IPS-15b (cell line): ENCODE measurements around the gene PPIE.

Experiments
- H3K27me3 ChIP-seq: one replicate; pipeline ENCODE4 v1.6.1; 2013; ENCODE audit warnings: low read length; ENCODE audit not compliant: control insufficient read depth, insufficient read depth
- H3K36me3 ChIP-seq: one replicate; pipeline ENCODE4 v1.6.1; 2013; ENCODE audit warnings: low read length; ENCODE audit not compliant: control insufficient read depth, insufficient read depth
- H3K4me1 ChIP-seq: one replicate; pipeline ENCODE4 v1.6.1; 2013; ENCODE audit warnings: mild to moderate bottlenecking, low read length; ENCODE audit not compliant: control insufficient read depth, insufficient read depth
- H3K4me3 ChIP-seq: one replicate; pipeline ENCODE4 v1.5.1; 2013; ENCODE audit warnings: low read depth, low read length
- H3K9ac ChIP-seq: one replicate; pipeline ENCODE4 v1.6.1; 2013; ENCODE audit warnings: low read depth, mild to moderate bottlenecking, low read length
- H3K9me3 ChIP-seq: one replicate; pipeline ENCODE4 v1.6.1; 2013; ENCODE audit warnings: mild to moderate bottlenecking, low read length; ENCODE audit not compliant: control insufficient read depth, insufficient read depth

PPIE gene

GRCh38 chr1:39753132-39754025, 14.7 kb downstream of the PPIE start:
- H3K27me3 ChIP-seq, result no peaks in the 10 kb centered on the region
- no peaks in the 10 kb centered on the region for H3K9me3 ChIP-seq
- H3K9ac ChIP-seq, result no peak overlapping the region
- H3K36me3 ChIP-seq, result peaks cover 13% of the 10 kb centered on the region
- no peak overlapping the region for H3K4me3 ChIP-seq
- no peaks in the 10 kb centered on the region for H3K4me1 ChIP-seq

DNA sequence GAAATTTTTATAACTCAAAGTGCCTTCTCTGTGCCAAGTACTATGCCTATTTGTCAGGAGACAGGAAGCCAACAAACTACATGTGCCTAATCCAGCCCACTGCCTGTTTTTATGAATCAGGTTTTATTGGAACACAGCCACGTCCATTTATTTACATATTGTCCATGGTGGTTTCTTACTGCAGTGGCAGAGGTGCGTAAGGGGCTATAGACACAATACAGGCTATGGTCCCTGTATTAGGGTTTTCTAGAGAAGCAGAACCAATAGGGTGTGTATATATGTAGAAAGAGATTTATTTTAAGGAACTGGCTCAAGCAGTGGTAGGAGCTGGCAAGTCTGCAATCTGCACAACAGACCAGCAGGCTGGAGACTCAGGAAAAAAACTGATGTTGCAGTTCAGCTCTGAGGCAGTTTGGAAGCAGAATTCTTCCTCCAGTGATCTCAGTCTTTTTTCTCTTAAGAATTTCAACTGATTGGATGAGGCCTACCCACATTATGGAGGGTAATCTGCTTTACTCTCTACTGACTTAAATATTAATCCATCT, 15.4 kb downstream of the PPIE start:
- H3K4me3 ChIP-seq, result no peak overlapping the region
- H3K9ac ChIP-seq, result no peak overlapping the region
- H3K9me3 ChIP-seq, result no peaks in the 10 kb centered on the region
- peaks cover 13% of the 10 kb centered on the region for H3K36me3 ChIP-seq
- H3K4me1 ChIP-seq, result no peaks in the 10 kb centered on the region
- no peaks in the 10 kb centered on the region for H3K27me3 ChIP-seq

DNA sequence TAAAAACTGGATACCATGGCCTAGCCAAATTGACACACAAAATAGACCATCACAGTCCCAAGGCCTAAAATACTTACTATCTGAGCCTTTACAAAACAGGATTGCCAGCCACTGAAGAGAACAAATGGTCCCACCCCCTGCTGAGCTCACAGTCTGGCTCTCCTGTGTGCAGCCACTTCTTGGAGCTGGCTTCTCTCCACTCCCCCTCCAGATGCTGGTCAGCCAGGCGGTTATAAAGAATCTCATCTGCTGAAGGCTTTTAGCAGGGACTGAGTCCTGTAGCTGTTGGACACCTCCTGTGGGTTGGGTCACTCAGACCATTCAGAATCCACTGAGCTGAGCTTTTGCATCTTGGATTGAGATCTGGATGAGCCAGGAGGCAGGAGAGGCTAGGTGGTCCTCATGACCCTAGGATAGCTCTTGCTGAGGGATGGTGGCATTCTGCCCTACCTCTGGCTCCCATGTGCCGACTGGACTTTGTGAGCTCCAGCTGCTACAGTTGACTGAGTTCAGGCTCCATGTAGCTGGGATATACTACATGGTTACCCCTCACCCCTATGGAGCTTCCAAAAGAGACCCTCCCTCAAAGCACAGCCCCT, 16.3 kb downstream of the PPIE start:
- no peaks in the 10 kb centered on the region for H3K27me3 ChIP-seq

DNA sequence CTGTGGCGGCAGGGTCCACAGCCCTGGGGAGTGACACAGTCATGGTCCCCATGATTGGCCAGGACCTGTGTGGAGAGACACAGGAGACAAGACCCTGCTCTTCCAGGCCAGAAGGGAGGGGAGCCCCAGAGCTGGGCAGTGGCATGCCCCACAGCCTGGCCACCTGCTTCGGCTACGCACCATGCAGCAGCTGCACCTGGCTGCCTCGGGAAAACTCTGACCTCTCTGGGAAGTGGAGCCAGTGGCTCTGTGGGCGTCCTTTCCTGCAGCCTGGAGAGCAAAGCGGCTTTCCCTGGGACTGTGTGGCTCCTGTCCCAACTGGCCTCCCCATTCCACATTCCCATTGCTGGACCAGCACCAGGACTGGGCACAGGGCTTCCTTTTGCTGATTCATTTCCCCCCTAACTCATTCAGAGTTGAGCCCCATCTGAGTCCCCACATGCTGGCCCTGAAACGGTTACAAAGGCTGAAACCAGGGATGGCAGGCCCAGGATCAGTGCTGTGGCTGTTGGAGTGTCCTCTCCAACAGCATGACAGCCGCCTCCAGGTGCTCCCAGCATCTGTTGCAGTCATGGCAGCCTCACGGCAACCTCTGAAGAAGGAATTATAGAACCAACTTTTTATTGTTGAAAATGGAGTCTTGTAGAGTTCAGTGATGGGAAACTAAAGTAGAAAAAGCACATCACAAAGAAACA, 17.4 kb downstream of the PPIE start:
- no peaks in the 10 kb centered on the region for H3K9me3 ChIP-seq
- no peak overlapping the region for H3K4me3 ChIP-seq
- H3K4me1 ChIP-seq, result no peaks in the 10 kb centered on the region
- no peaks in the 10 kb centered on the region for H3K27me3 ChIP-seq
- peaks cover 10% of the 10 kb centered on the region for H3K36me3 ChIP-seq
- no peak overlapping the region for H3K9ac ChIP-seq

More for the DNA sequence above, 16.3 kb downstream of the PPIE start:
- H3K9ac ChIP-seq, result no peak overlapping the region
- no peaks in the 10 kb centered on the region for H3K4me1 ChIP-seq
- peaks cover 13% of the 10 kb centered on the region for H3K36me3 ChIP-seq
- H3K9me3 ChIP-seq, result no peaks in the 10 kb centered on the region
- no peak overlapping the region for H3K4me3 ChIP-seq

DNA sequence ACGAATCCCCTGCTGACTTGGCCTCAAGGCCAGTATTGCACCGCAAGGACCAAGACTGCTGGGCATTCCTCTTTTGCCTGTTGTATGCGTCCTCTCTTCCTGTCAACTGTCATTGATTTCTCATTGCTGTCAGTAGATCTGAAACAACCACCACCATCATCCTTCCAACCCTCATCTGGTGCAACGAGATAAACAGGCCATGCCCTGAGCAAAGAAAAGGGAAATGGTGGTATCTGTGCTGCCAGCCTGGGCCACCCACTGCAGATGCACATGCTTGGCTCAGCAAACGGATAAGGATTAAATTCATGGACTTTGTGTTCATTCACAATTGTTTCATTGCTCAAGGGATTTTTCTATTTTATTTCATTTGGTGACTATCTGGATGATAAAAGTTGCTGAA, 18.8 kb downstream of the PPIE start:
- H3K4me3 ChIP-seq, result no peak overlapping the region
- no peaks in the 10 kb centered on the region for H3K27me3 ChIP-seq
- H3K4me1 ChIP-seq, result no peaks in the 10 kb centered on the region
- H3K9me3 ChIP-seq, result no peaks in the 10 kb centered on the region
- no peak overlapping the region for H3K9ac ChIP-seq
- H3K36me3 ChIP-seq, result peaks cover 10% of the 10 kb centered on the region

DNA sequence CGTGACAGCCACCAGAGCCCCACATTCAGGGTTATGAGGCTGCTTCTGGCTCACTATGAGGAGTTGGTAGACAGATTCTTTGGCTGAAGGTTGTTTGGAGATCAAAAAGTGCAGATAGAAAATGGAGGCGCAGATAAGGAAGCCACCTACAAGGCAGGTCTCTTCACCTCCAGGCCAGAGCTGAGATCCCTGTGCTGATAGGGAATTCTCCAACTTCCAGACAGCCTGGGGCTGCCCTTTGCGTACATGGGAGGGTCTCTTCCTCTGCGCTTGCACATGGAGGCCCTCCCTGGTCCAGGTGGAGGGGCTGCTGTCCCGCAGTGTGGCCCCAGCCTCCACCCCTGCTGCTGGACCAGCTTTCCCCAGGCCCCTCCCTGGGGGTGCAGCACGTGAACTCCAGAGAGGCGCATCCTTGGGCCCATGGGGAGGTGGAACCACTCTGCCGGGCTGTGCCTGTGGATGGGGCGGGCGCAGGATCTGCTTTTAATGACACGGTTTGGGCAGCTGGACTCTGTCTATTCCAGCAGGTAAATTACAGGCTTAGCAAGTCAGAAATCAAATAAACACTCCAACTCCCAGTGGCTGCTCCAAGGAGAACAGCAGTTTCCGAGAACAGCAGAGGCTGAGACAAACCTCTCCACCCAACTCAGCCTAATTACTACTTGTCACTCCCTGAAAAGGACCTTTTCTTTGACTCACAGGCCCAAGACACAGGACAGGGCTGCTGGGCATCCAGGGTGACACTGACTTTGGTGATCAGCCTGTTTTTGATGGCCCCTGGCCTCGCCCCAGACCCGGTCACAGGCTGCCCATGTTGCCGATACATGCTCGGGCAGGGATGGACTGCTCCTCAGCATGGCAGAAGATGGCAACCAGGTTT, 20.1 kb downstream of the PPIE start:
- Histone ChIP-seq H3K27me3 (no peaks in the 10 kb centered on the region), H3K9ac (no peak overlapping the region), H3K4me1 (no peaks in the 10 kb centered on the region), H3K9me3 (no peaks in the 10 kb centered on the region), H3K4me3 (no peak overlapping the region), H3K36me3 (no peaks in the 10 kb centered on the region)

DNA sequence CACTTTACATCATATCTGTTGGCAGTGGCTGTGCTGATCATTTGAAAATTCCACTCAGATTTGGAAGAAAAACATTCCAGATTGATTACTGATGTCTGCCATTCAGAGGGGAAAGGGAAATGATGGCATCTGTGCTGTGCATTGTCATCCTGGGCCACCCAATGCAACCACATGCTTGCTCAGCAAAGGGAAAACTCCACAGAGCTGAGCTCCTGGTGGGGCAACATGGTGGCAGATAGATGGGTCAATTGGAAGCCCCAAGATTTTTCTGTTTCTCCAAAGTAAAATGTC, 20.7 kb downstream of the PPIE start:
- H3K4me3 ChIP-seq, result no peak overlapping the region

GRCh38 chr1:39760074-39761008, 21.7 kb downstream of the PPIE start:
- Histone ChIP-seq H3K4me3 (no peak overlapping the region), H3K4me1 (no peaks in the 10 kb centered on the region), H3K27me3 (no peaks in the 10 kb centered on the region), H3K9ac (no peak overlapping the region), H3K36me3 (no peaks in the 10 kb centered on the region), H3K9me3 (no peaks in the 10 kb centered on the region)

More for the DNA sequence above, 20.7 kb downstream of the PPIE start:
- H3K36me3 ChIP-seq, result no peaks in the 10 kb centered on the region
- H3K9me3 ChIP-seq, result no peaks in the 10 kb centered on the region
- no peak overlapping the region for H3K9ac ChIP-seq
- no peaks in the 10 kb centered on the region for H3K4me1 ChIP-seq
- H3K27me3 ChIP-seq, result no peaks in the 10 kb centered on the region

DNA sequence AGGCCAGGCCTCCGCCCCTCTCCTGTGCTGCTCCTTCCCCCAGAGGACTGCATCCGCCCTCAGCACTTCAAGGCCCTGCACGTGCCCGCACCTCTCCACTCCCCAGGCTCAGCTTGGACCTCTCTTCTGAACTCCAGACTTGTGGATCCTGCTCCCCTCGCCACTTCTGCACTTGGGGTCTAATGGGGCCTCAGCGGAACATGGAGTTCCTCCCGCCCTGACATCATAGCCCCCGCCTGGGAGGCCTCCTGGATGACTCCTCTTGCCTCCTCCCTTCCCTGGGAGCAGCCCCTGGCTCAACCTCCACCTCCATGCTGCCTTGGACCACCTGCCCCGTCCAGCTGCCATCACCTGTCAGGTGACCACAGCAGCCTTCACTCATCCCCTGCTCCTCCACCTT, 22.3 kb downstream of the PPIE start:
- Histone ChIP-seq H3K9ac (no peak overlapping the region), H3K9me3 (no peaks in the 10 kb centered on the region), H3K36me3 (no peaks in the 10 kb centered on the region), H3K4me1 (no peaks in the 10 kb centered on the region), H3K4me3 (no peak overlapping the region), H3K27me3 (no peaks in the 10 kb centered on the region)

DNA sequence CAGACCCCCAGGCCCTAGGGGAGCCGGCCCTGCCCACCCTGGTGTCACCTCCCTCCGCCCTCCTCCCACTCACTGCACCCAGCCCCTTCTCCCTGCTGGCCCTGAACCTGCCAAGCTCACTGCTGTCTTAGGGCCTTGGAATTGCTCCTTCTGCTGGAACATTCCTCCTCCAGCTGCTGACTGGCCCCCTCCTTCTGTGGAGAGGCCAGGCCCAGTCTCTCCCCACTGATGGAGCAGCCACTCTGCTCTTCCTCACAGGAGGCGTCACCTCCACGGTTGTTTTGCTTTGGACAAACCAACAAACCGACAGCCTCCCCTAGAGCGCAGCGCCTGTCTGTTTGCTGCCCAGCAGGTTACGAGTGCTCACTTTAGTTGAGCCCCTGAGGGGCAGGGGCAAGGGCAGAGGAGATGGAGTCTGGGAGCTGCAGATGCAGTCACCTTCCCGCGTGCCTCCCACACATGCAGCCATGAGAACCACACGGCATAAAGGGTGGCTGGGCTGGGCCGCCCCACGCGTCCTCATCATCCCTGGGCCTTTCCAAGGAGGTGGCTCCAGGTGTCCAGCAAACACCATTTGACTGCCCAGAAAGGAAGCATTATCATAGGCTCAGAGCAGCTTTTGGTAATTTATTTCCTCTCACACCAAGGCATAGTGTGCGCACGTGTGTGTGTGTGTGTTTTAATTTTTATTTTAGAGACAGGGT, 23.0 kb downstream of the PPIE start:
- H3K27me3 ChIP-seq, result no peaks in the 10 kb centered on the region
- H3K36me3 ChIP-seq, result no peaks in the 10 kb centered on the region
- H3K4me3 ChIP-seq, result no peak overlapping the region
- H3K9me3 ChIP-seq, result no peaks in the 10 kb centered on the region
- H3K4me1 ChIP-seq, result no peaks in the 10 kb centered on the region
- H3K9ac ChIP-seq, result no peak overlapping the region
